H1 (cell line): ENCODE measurements around the gene ANKRD53. TPM values are rescaled to one million over a fixed set of nuclear protein-coding genes. Genes with fewer than 3 reads are reported as not detected.

Source experiments
- CTCF ChIA-PET: fragments of 300-600 bp; sonication (Branson Sonifier 250); formaldehyde crosslinking; loops from one replicate; lab custom pipeline; 2021; ENCODE audit not compliant: partially characterized antibody; lab: Charles Lee
- POLR2A ChIA-PET: fragments of 300-600 bp; sonication (Branson Sonifier 250); formaldehyde crosslinking; loops from one replicate; lab custom pipeline; 2021; ENCODE audit warnings: inconsistent platforms; ENCODE audit not compliant: partially characterized antibody; lab: Charles Lee
- DNase-seq, 2 experiments: peaks; one replicate each; pipeline versions ENCODE4 v3.0.0 to v3.0.0-alpha.2; 2010 to 2022; ENCODE audit warnings: low spot score in 2 of 2, low read depth in 1 of 2, mixed read lengths in 1 of 2
- FAIRE-seq: peaks from 2 replicates; lab custom pipeline; 2011; peaks lifted over from hg19 to GRCh38; lab: Jason Lieb, UNC
- H2AFZ ChIP-seq: 2 replicates; pipeline ENCODE4 v1.8.1; 2012; ENCODE audit warnings: low read length, inconsistent platforms
- H2AK5ac ChIP-seq: 2 replicates; pipeline ENCODE4 v1.6.1; 2013; ENCODE audit warnings: low read depth, low read length
- H2BK120ac ChIP-seq: replicated peaks from 2 replicates; pipeline ENCODE3; 2013; ENCODE audit warnings: low read depth, low read length, inconsistent platforms
- H2BK12ac ChIP-seq: 2 replicates; pipeline ENCODE4 v1.6.1; 2013; ENCODE audit warnings: low read depth, low read length
- H2BK15ac ChIP-seq: 2 replicates; pipeline ENCODE4 v1.6.1; 2013; ENCODE audit warnings: low read length
- H2BK20ac ChIP-seq: 2 replicates; pipeline ENCODE4 v1.6.1; 2013; ENCODE audit warnings: low read length
- H2BK5ac ChIP-seq: 2 replicates; pipeline ENCODE4 v1.6.1; 2013; ENCODE audit warnings: low read depth, low read length
- H3K14ac ChIP-seq: 2 replicates; pipeline ENCODE4 v1.6.1; 2013; ENCODE audit warnings: inconsistent platforms; ENCODE audit not compliant: insufficient read length
- H3K18ac ChIP-seq: 2 replicates; pipeline ENCODE4 v1.6.1; 2013; ENCODE audit warnings: low read length; ENCODE audit errors: extremely low read depth
- H3K23ac ChIP-seq: 2 replicates; pipeline ENCODE4 v1.6.1; 2013; ENCODE audit warnings: inconsistent platforms; ENCODE audit not compliant: insufficient read length
- H3K23me2 ChIP-seq: 2 replicates; pipeline ENCODE4 v1.6.1; 2013; ENCODE audit warnings: low read depth, low read length
- H3K27ac ChIP-seq: 2 replicates; pipeline ENCODE4 v1.6.1; 2011; ENCODE audit warnings: low read depth, low read length, inconsistent platforms
- H3K27me3 ChIP-seq, 4 experiments: replicated peaks in 1 of 4; 1 replicate in 1 of 4; 2 replicates in 3 of 4; pipeline versions ENCODE4 v1.6.1 to v1.8.1; 2011 to 2013; ENCODE audit warnings: low read length in 3 of 4, mild to moderate bottlenecking in 3 of 4, inconsistent platforms in 2 of 4, mixed read lengths in 2 of 4, moderate library complexity in 1 of 4; ENCODE audit not compliant: control insufficient read depth in 3 of 4, insufficient read depth in 3 of 4; ENCODE audit errors: extremely low read depth in 1 of 4
- H3K36me3 ChIP-seq, 4 experiments: 2 replicates each; pipeline versions ENCODE4 v1.6.1 to v1.8.1; 2011 to 2013; ENCODE audit warnings: mild to moderate bottlenecking in 4 of 4, low read length in 3 of 4, moderate library complexity in 2 of 4, control low read depth in 1 of 4, inconsistent platforms in 1 of 4; ENCODE audit not compliant: insufficient read depth in 4 of 4, control insufficient read depth in 2 of 4
- H3K4ac ChIP-seq: replicated peaks from 2 replicates; pipeline ENCODE3; 2013; ENCODE audit warnings: low read length, low read depth, mixed read lengths, inconsistent platforms; ENCODE audit not compliant: insufficient read length
- H3K4me1 ChIP-seq, 4 experiments: replicated peaks in 1 of 4; 1 replicate in 1 of 4; 2 replicates in 3 of 4; pipeline versions ENCODE4 v1.6.1 to v1.8.1; 2011 to 2013; ENCODE audit warnings: low read length in 3 of 4, inconsistent platforms in 2 of 4, mixed read lengths in 1 of 4; ENCODE audit not compliant: insufficient read depth in 4 of 4, control insufficient read depth in 3 of 4
- H3K4me2 ChIP-seq, 2 experiments: 2 replicates each; pipeline versions ENCODE4 v1.6.1 to v1.8.1; 2011 to 2013; ENCODE audit warnings: low read depth in 2 of 2, low read length in 2 of 2, control low read depth in 1 of 2, inconsistent platforms in 1 of 2, mild to moderate bottlenecking in 1 of 2; ENCODE audit not compliant: insufficient read depth in 1 of 2
- H3K4me3 ChIP-seq, 4 experiments: fragments of 200-600, 300-600 bp in 1 of 4; sonication (generic), shearing (Covaris generic), sonication (Bioruptor Twin) in 1 of 4; 2 replicates each; pipeline versions ENCODE4 v1.5.1 to v1.8.1; 2011 to 2016; ENCODE audit warnings: low read length in 4 of 4, low read depth in 3 of 4, control low read depth in 2 of 4, inconsistent platforms in 2 of 4, mild to moderate bottlenecking in 2 of 4, mixed read lengths in 1 of 4, moderate library complexity in 1 of 4; ENCODE audit not compliant: insufficient read depth in 2 of 4; ENCODE audit errors: extremely low read depth in 1 of 4
- H3K56ac ChIP-seq: replicated peaks from 2 replicates; pipeline ENCODE3; 2013; ENCODE audit warnings: low read depth, mild to moderate bottlenecking, mixed read lengths, low read length, inconsistent platforms; ENCODE audit not compliant: insufficient read length
- H3K79me1 ChIP-seq: 2 replicates; pipeline ENCODE4 v1.6.1; 2013; ENCODE audit warnings: low read depth, low read length, control low read depth
- H3K79me2 ChIP-seq, 2 experiments: 2 replicates each; pipeline versions ENCODE4 v1.6.1 to v1.8.1; 2012 to 2013; ENCODE audit warnings: low read length in 2 of 2, mild to moderate bottlenecking in 2 of 2, inconsistent platforms in 1 of 2; ENCODE audit not compliant: insufficient read depth in 2 of 2, control insufficient read depth in 1 of 2
- H3K9ac ChIP-seq, 4 experiments: replicated peaks in 1 of 4; 1 replicate in 1 of 4; 2 replicates in 3 of 4; pipeline versions ENCODE4 v1.6.1 to v1.8.1; 2011 to 2013; ENCODE audit warnings: low read depth in 3 of 4, low read length in 3 of 4, control low read depth in 2 of 4, mild to moderate bottlenecking in 2 of 4, moderate library complexity in 2 of 4, inconsistent platforms in 1 of 4; ENCODE audit errors: extremely low read depth in 1 of 4
- H3K9me3 ChIP-seq, 2 experiments: 2 replicates each; pipeline versions ENCODE4 v1.6.1 to v1.8.1; 2012 to 2013; ENCODE audit warnings: mild to moderate bottlenecking in 2 of 2, moderate library complexity in 2 of 2, control low read depth in 1 of 2, inconsistent platforms in 1 of 2, low read depth in 1 of 2, low read length in 1 of 2, mixed read lengths in 1 of 2; ENCODE audit not compliant: insufficient read depth in 2 of 2
- H4K20me1 ChIP-seq, 2 experiments: replicated peaks in 1 of 2; 2 replicates each; pipeline versions ENCODE3 to v1.8.1; 2011 to 2013; ENCODE audit warnings: inconsistent platforms in 2 of 2, low read length in 2 of 2, mild to moderate bottlenecking in 1 of 2; ENCODE audit not compliant: insufficient read depth in 2 of 2, control insufficient read depth in 1 of 2
- H4K5ac ChIP-seq: 2 replicates; pipeline ENCODE4 v1.6.1; 2013; ENCODE audit warnings: low read length, low read depth, mixed read lengths, inconsistent platforms; ENCODE audit not compliant: insufficient read length
- H4K8ac ChIP-seq: 2 replicates; pipeline ENCODE4 v1.8.0; 2013; ENCODE audit warnings: mild to moderate bottlenecking, moderate library complexity, low read length, inconsistent platforms; ENCODE audit not compliant: insufficient read depth; ENCODE audit errors: extremely low read depth
- H4K91ac ChIP-seq: replicated peaks from 2 replicates; pipeline ENCODE3; 2013; ENCODE audit warnings: low read length, mixed read lengths, inconsistent platforms; ENCODE audit not compliant: insufficient read length
- CBX5 ChIP-seq: fragments of 300-800, 300-1000 bp; sonication (generic); IDR thresholded peaks from 2 replicates; pipeline ENCODE4 v1.7.1; 2016; ENCODE audit warnings: antibody characterized with exemption, low read length, low read depth
- RAD21 ChIP-seq, 2 experiments: IDR thresholded peaks in 1 of 2; conservative IDR thresholded peaks in 1 of 2; 2 replicates each; pipeline ENCODE4 v1.6.1; 2011; ENCODE audit warnings: low read depth in 2 of 2, low read length in 2 of 2, improper control_type of control experiment in 1 of 2, inconsistent platforms in 1 of 2, mild to moderate bottlenecking in 1 of 2, moderate library complexity in 1 of 2
- whole genome bisulfite sequencing, 2 experiments: shearing (Covaris generic) in 1 of 2; methylation state at CpG; one replicate each; pipeline versions ENCODE4 v1.1.6 to v1.1.7; 2013 to 2015; ENCODE audit warnings: low lambda C conversion rate in 2 of 2, mixed read lengths in 2 of 2, inconsistent platforms in 1 of 2, low coverage in 1 of 2, missing lambda C conversion rate in 1 of 2; ENCODE audit not compliant: insufficient replicate concordance in 2 of 2, insufficient coverage in 1 of 2, insufficient read length in 1 of 2; ENCODE audit errors: extremely low coverage in 1 of 2, missing lambda C conversion rate in 1 of 2; 5-methylcytosine and 5-hydroxymethylcytosine counted together
- polyA plus RNA-seq, 7 experiments: library from polyadenylated mRNA; depleted of rRNA in 3 of 7; stranded (reverse) in 5 of 7; unstranded in 2 of 7; fragments of >200 nt in 5 of 7; fragments of 200-250 nt in 2 of 7; gene quantifications; 1 replicate in 5 of 7; 2 replicates in 1 of 7; 4 replicates in 1 of 7; pipeline versions ENCODE4 v1.2.1 to v1.2.3, GENCODE V29; 2011 to 2013; ENCODE audit warnings: missing spikeins in 2 of 7, mixed read lengths in 2 of 7
- total RNA-seq: library from RNA; stranded (reverse); fragmentation: NEBNext Ultra II Directional; extraction: Animal tissue kit (Norgen Biotek cat#: 25700); gene quantifications from 2 replicates; pipeline ENCODE4 v1.2.1, GENCODE V29; 2021
- TF ChIP-seq, protein P1 (sequence below), 3 experiments: IDR thresholded peaks; 1 replicate in 2 of 3; 2 replicates in 1 of 3; pipeline versions ENCODE4 v1.5.1 to v1.6.1; 2011; ENCODE audit warnings: low read length in 3 of 3, mild to moderate bottlenecking in 3 of 3, inconsistent platforms in 2 of 3, low read depth in 1 of 3, moderate library complexity in 1 of 3; ENCODE audit not compliant: insufficient read depth in 1 of 3; ENCODE audit errors: control extremely low read depth in 1 of 3

ANKRD53 gene
- total and polyA plus RNA-seq, 2 of the 8 experiments (the other 6 are each of a cell fraction or from before 2014, with no cell fraction given): 0.39 to 0.70 TPM

GRCh38 chr2:70959851-70960832 lies 18.3 kb upstream of the ANKRD53 start:
- Histone ChIP-seq H3K14ac (no peak overlapping the region), H4K20me1 (no peaks in the 10 kb centered on the region), H3K18ac (no peak overlapping the region), H2AK5ac (no peak overlapping the region), H3K36me3 (no peaks in the 10 kb centered on the region), H3K23ac (no peak overlapping the region), H3K4ac (no peak overlapping the region), H4K8ac (no peak overlapping the region), H2AFZ (no peak overlapping the region), H3K4me3 (no peak overlapping the region), H3K23me2 (no peaks in the 10 kb centered on the region; the same call in 1 of the 2 replicates), H3K27ac (no peak overlapping the region), H4K5ac (no peak overlapping the region), H3K27me3 (peaks cover 6 to 30% (median 20%) of the 10 kb centered on the region in 4 experiments), H2BK5ac (no peak overlapping the region), H3K4me1 (no peaks in the 10 kb centered on the region; a peak in 1 of 7 replicates), H3K4me2 (no peak overlapping the region), H2BK120ac (no peak overlapping the region), H3K79me2 (no peaks in the 10 kb centered on the region), H2BK12ac (no peak overlapping the region), H3K9ac (no peak overlapping the region), H3K56ac (no peak overlapping the region), H4K91ac (no peak overlapping the region), H3K79me1 (no peaks in the 10 kb centered on the region), H2BK15ac (no peak overlapping the region), H2BK20ac (no peak overlapping the region), H3K9me3 (no peaks in the 10 kb centered on the region)
- no peak for FAIRE-seq
- ChIA-PET POLR2A (interaction anchor here (0.6 kb wide), 1 partner anchor 40 kb away, joined by 3 read pairs; no protein-coding TSS in a partner anchor), CTCF (interaction anchor here (0.7 to 8.6 kb wide), 44 partner anchors 8 to 305 kb away, joined by 3 to 99 read pairs (median 5); partner anchors contain the start of genes ANKRD53, ATP6V1B1 and FIGLA)
- peak in 1 of 2 experiments; percentile 83 for DNase-seq
- TF ChIP-seq CBX5 (no peak), RAD21 (IDR thresholded peaks at IDR 0.05 in 1 of 2, conservative IDR thresholded peaks at IDR 0.05 in 1 of 2; ENCODE audit: low read depth in 2 of 2, low read length in 2 of 2) (peak; percentile 40 to 59)
- TF ChIP-seq, protein P1, sequence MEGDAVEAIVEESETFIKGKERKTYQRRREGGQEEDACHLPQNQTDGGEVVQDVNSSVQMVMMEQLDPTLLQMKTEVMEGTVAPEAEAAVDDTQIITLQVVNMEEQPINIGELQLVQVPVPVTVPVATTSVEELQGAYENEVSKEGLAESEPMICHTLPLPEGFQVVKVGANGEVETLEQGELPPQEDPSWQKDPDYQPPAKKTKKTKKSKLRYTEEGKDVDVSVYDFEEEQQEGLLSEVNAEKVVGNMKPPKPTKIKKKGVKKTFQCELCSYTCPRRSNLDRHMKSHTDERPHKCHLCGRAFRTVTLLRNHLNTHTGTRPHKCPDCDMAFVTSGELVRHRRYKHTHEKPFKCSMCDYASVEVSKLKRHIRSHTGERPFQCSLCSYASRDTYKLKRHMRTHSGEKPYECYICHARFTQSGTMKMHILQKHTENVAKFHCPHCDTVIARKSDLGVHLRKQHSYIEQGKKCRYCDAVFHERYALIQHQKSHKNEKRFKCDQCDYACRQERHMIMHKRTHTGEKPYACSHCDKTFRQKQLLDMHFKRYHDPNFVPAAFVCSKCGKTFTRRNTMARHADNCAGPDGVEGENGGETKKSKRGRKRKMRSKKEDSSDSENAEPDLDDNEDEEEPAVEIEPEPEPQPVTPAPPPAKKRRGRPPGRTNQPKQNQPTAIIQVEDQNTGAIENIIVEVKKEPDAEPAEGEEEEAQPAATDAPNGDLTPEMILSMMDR (IDR thresholded peaks at IDR 0.05; ENCODE audit: control extremely low read depth in 1 of 3, insufficient read depth in 1 of 3, low read depth in 1 of 3, low read length in 3 of 3): peak in 2 of 3 experiments; percentile 76 to 77; a peak in 3 of 4 replicates
- 85% methylated on average over 17 of the region's 17 CpGs; no CpG with 5 or more reads in 1 of the 2 experiments for WGBS, 2 experiments
